Measurements from ENCODE around the gene SOX3. TPM values are rescaled to one million over a fixed set of nuclear protein-coding genes. Genes with fewer than 3 reads are reported as not detected.

Gene SOX3
- total RNA-seq, 4 donors from 2014 or later = not detected

- DNase-seq (ENCODE audit: extremely low spot score) = no peak
- Histone ChIP-seq H3K36me3 (no peaks in the 10 kb centered on the region), H3K9me3 (no peaks in the 10 kb centered on the region), H3K4me1 (peaks cover 8 to 44% (median 41%) of the 10 kb centered on the region in 4 donors), H3K27ac (replicated peaks in 1 of 4) (no peak overlapping the region), H3K4me3 (peak overlapping the region in 1 of 4 donors; percentile 50), H3K27me3 (peaks cover 0 to 90% (median 49%) of the 10 kb centered on the region in 4 donors)
- intact Hi-C loops (cut with DNase I) = no loop called here
- TF ChIP-seq EP300 (IDR thresholded peaks at IDR 0.05) (no peak), POLR2A (IDR thresholded peaks at IDR 0.05; ENCODE audit: low read depth) (no peak), POLR2AphosphoS5 (IDR thresholded peaks at IDR 0.05) (no peak), CTCF (IDR thresholded peaks at IDR 0.05) (no peak)
- WGBS = 38% methylated on average over 14 of the region's 14 CpGs
Observed at GRCh38 chrX:140501940-140502468, 2.9 kb downstream of the SOX3 start.

GRCh38 chrX:140501321-140501720 is 3.5 kb downstream of the SOX3 start:
- DNase-seq (ENCODE audit: extremely low spot score) = no peak
- Histone ChIP-seq H3K27ac (replicated peaks in 1 of 4) (no peak overlapping the region), H3K4me3 (no peak overlapping the region), H3K27me3 (peaks cover 0 to 84% (median 44%) of the 10 kb centered on the region in 4 donors), H3K4me1 (peaks cover 8 to 42% (median 38%) of the 10 kb centered on the region in 4 donors), H3K9me3 (no peaks in the 10 kb centered on the region), H3K36me3 (no peaks in the 10 kb centered on the region)
- WGBS = 25% methylated on average over 13 of the region's 13 CpGs
- intact Hi-C loops (cut with DNase I) = no loop called here
- TF ChIP-seq POLR2A (IDR thresholded peaks at IDR 0.05; ENCODE audit: low read depth) (no peak), EP300 (IDR thresholded peaks at IDR 0.05) (no peak), CTCF (IDR thresholded peaks at IDR 0.05) (no peak), POLR2AphosphoS5 (IDR thresholded peaks at IDR 0.05) (no peak)

GRCh38 chrX:140500441-140500840 is 4.4 kb downstream of the SOX3 start:
- TF ChIP-seq POLR2AphosphoS5 (IDR thresholded peaks at IDR 0.05) (no peak), POLR2A (IDR thresholded peaks at IDR 0.05; ENCODE audit: low read depth) (no peak), CTCF (IDR thresholded peaks at IDR 0.05) (no peak), EP300 (IDR thresholded peaks at IDR 0.05) (no peak)
- Histone ChIP-seq H3K27me3 (peaks cover 0 to 75% (median 36%) of the 10 kb centered on the region in 4 donors), H3K4me3 (no peak overlapping the region), H3K36me3 (no peaks in the 10 kb centered on the region), H3K27ac (replicated peaks in 1 of 4) (no peak overlapping the region), H3K4me1 (peaks cover 3 to 34% (median 29%) of the 10 kb centered on the region in 4 donors), H3K9me3 (no peaks in the 10 kb centered on the region)
- DNase-seq (ENCODE audit: extremely low spot score) = no peak
- intact Hi-C loops (cut with DNase I) = no loop called here
- WGBS = 27% methylated on average over 9 of the region's 9 CpGs

GRCh38 chrX:140495739-140496138 is 9.1 kb downstream of the SOX3 start:
- H3K27me3 ChIP-seq = peaks cover 0 to 28% (median 9%) of the 10 kb centered on the region in 4 donors

More at GRCh38 chrX:140495739-140496138, 9.1 kb downstream of the SOX3 start:
- intact Hi-C loops (cut with DNase I) = no loop called here
- Histone ChIP-seq H3K4me3 (no peak overlapping the region), H3K9me3 (no peaks in the 10 kb centered on the region), H3K36me3 (no peaks in the 10 kb centered on the region), H3K4me1 (no peaks in the 10 kb centered on the region), H3K27ac (replicated peaks in 1 of 4) (no peak overlapping the region)
- TF ChIP-seq CTCF (IDR thresholded peaks at IDR 0.05) (no peak), POLR2AphosphoS5 (IDR thresholded peaks at IDR 0.05) (no peak), EP300 (IDR thresholded peaks at IDR 0.05) (no peak), POLR2A (IDR thresholded peaks at IDR 0.05; ENCODE audit: low read depth) (no peak)
- 79% methylated on average over 1 of the region's 1 CpG for WGBS
- no peak for DNase-seq (ENCODE audit: extremely low spot score)

All from esophagus muscularis mucosa (tissue), 4 donors.